ENCODE measurements around the gene RET.
A peak's percentile ranks its signal among the peaks of the same experiment; 100 is the strongest.
"Not testable (repeated sequence)": the region's sequence is repeated elsewhere in the genome, so short reads cannot be mapped to it uniquely, and the experiment has no call there.

RET gene

DNA sequence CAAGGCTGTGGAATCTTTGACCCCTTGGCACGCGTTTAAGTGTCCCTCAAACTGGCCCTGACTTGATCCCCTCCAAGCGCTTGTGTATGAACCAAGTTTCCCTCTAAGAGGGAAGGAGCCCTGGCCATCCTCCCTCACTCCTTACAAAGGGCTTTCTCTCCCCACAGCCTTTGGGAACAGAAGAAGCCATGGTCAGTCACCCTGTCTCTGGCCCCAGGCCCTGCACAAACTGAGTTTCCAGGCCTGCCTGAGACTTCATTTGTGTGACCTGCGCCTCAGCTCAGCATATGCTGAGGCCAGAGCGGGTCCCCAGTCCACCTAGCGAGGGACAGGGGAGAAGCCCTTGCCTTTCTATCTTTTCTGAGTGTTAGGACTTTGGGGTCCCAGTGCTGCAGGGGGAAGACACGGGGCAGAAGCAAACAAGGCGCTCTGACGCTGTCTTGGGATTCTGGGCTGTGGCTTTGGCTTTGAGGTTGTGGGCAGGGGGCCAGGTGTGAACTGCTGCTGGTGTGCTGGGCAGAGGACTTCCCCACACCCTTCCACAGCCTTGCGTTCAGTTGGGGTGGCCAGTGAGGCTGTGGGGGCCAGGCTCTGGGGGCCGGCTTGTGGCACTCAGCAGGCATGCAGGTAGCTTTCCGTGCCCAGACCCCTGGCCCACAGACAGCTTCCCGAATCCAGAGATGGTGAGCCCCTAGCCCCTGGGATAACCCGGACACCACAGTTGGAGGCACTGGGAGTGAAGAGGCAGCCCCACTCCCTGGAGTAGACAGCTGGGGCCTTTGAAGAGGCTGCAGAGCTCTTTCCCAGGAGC is 1.5 kb downstream of the RET start:
- DNase-seq (ENCODE audit: low spot score) = no peak

DNA sequence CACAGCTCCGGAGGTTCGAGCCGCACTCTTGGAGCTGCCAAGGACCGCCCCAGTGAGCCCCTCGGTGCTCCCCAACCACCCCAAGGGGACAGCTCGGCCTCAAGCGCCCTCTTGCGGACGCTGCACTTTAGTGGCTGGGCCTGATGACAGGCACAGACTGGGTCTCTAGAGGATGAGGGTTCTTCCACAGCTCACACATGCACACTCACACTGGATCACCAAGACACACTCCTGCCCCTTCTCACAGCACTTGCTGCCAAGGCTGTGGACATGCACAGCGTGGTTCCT is 2.1 kb downstream of the RET start:
- no peak for DNase-seq (ENCODE audit: low spot score)

DNA sequence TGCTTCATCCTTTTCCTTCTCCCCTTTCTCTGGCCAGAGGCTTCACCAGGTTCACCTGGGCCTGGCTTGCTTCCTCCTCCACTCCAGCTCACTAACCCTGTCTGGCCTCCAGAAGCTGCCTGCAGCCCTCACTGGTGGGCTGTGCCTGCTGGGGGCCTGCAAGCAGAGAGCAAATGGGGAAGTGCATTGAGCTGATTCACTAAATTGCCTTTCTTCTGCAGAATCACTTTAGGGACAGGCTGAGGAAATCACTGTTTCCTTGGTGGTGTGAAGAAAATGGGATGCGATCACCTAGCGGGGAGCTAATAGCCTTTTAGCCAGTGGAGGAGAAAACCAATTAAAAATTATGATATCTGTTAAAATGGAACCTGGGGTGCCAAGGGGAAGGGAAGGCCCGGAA is 3.0 kb downstream of the RET start:
- DNase-seq (ENCODE audit: low spot score) = no peak

DNA sequence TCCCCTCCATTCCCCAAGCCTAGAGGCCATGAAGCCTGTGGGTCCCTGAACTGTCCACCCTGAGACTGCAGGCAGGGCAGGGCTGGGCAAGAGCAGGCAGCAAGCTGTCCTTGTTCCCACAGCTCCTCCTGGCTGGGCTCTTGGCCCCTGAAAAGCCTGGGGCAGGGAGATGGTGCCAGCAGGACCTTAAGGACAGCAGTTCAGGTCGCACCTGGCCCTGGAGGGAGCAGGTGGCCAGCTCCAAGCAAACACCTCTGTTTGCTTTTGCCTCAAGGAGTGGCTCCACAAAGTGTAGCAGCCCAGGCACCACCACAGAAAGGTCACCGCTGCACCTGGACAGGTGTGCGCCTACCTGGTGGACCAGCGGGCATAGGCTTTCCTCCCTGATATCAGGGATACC is 5.2 kb downstream of the RET start:
- no peak for DNase-seq (ENCODE audit: low spot score)

DNA sequence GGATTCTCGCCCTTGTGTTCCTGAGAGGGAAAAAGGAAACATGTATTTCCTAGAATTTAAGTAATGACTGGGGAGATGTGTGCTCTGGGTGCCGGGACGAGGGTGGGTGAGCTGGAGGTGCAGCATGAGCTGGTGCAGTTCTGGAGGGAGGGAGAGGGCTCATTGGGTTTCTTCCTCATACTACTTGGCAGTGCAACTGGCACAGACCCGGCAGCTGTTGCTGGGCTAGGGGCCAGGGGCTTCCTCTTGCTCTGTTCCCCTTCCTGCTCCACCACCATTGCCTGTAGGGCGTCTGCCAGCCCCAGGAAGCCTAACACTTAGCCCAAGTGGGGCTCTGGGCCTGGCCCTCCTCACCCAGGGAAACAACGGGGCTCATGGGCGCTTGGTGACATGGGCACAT is 5.9 kb downstream of the RET start:
- no peak for DNase-seq (ENCODE audit: low spot score)

DNA sequence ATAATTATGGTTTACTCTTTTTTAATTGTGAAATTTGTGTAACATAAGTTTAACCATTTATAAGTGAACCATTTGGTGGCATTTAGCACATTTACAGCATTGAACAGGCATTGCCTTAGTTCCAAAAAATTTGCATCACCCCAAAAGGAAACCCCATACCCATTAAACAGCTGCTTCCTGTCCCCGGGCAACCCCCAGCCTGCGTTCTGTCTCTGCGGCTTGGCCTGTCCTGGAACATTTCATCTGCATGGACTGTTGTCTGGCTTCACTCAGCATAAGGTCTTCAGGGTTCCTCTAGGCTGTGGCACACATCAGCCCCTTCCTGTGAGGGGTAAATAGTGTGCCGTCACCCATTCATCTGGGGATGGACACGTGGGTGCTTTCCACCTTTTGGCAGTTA is 6.9 kb downstream of the RET start:
- no peak for DNase-seq (ENCODE audit: low spot score)

DNA sequence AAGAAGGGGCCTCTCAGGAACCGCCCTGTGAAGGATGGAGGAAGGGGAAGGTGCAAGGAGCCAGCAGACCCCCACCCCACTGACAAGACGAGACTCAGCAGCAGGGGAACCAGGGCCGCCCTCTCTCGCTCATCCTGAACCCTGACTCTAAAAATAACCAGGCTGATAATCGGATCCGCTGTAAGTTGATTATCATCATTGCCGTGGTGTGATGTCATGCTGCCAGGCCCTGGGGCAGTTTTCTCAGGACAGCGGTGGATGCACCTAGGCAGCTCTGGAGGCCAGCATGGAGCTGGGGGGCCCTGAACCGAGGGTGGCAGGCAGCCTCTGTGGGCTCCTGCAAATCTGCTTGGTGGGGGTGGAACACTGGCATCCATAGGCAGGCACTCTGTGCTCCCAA is 7.9 kb downstream of the RET start:
- no peak for DNase-seq (ENCODE audit: low spot score)

DNA sequence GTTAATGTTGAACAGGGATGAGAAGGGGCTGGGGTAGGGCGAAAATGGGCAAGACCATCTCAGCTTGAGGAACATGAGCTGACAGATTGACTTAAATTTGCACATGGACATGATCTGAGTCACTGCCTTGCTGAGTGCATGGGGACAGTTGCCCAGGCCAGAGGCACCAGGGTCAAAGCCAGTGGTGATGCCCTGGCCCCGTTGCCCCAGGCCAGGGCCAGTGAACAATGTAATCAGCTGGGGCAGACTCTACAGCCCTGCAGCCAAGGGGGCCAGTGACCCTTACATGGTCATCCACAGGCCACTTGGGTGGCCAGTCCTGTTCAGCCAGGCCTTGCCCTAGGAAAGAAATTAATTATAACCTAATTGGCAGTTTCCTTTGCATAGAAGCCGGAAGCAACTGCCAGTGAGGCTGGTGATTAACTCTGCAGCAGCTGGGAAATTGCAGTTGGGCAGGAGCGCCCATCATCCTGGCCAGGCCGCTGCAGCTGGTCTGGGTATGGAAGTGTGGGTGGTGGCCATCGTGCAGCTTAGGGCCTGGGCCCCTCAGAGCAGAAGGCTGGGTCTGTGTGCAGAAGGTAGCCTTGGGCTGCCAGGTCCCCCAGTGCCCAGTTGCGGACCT is 9.6 kb downstream of the RET start:
- no peak for DNase-seq (ENCODE audit: low spot score)

DNA sequence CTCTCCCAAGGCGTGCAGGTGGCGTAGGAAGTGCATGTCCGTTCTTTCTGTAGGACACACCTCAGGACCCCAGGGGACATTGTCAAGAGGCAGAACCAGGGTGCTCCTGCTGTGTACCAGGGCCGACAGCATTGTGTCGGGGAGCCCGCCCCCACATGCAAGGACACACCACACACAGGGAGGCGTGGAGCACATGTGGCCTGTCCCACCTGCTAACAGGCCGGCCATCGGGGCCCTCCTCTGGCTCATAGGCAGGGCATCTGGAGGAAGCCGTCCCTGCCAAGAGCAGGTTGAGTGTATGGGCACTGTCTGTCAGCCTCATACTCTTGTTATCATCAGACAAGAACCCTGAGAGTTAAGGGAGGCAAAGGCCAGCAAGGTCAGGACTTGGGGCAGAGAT is 12.7 kb downstream of the RET start:
- DNase-seq (ENCODE audit: low spot score) = no peak

DNA sequence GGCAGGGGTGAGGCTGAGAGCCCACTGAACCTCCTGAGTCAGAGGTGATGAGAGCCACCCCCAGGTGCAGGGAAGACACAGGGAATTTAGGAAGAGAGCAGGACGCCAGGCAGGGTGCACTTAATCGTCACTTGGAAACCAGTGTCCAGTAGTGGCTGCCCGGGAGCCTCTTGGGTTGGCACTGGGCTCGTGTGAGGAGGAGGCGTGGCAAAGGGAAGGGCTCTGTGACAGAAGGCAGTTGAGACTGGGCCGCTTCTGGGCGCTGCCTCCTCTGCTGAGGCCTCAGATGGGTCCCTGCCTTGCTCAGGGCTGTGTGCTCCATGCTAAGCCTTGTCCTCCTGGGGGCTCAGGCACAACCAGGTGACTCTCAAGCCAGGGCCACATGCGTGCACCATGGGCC is 13.3 kb downstream of the RET start:
- DNase-seq (ENCODE audit: low spot score) = no peak

DNA sequence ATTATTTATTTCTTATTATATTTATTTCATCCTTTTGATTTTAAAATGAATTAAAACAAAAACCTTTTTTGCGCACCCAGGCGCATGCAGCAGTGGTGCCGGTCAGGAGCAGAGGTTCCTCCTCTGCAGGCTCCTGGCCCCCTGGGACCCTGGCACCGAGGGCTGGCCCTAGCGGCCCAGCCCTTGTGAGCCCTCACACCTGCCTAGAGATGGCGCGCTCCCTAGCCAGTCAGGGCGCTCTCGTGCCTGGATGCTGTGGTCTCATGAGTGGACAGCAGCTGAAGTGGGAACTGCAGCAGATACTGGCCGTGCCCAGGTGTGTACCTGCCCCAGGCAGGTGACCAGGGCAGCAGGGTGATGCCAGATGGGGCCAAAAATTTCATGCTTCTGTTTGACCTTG is 13.8 kb downstream of the RET start:
- DNase-seq (ENCODE audit: low spot score) = no peak

DNA sequence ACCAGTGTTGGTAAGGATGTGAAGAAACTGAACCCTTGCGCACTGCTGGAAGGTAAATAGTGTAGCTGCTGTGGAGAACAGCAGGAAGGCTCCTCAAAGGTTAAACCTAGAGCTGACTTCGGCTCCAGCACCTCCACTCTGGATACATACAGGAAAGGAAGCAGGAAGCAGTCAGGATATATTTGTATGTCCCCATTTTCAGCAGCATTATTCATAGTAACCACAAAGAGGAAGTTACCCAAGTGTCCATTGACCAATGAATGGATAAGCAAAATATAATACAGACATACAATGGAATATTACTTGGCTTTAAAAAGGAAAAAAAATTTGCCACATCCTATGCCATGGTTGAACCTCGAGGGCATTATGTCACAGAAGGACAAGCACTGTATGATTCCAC is 15.0 kb downstream of the RET start:
- DNase-seq (ENCODE audit: low spot score) = no peak

DNA sequence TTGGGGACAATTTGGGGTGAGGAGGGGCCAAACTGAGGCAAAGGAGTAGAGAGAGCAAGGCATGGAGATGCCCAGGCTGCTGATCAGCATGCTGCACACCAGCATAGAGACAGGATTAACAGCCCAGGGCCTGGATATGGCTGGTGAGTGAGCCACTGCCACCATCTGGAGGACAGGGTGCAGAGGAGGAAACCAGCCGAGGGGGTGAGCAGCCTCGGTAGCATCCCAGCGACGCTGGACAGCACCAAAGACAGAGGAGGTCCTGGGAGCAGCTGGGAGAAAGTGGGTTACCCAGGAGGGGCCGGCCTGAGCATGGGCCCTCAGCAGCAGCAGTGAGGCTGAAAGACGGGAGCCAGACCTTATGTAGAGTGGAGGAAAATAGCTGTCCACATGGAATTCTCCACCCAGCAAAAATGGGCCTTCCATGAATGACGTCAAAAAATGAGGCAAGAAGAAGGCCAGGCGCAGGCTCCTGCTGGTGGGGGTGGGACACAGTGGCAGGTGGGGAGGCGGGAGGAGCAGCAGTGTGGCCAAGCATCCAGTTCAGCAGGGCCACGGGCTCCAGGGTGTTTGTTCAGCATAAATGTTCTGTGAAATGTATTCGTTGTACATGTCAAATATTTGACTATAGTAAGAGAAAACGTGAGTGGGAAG is 16.7 kb downstream of the RET start:
- DNase-seq (ENCODE audit: low spot score) = no peak

DNA sequence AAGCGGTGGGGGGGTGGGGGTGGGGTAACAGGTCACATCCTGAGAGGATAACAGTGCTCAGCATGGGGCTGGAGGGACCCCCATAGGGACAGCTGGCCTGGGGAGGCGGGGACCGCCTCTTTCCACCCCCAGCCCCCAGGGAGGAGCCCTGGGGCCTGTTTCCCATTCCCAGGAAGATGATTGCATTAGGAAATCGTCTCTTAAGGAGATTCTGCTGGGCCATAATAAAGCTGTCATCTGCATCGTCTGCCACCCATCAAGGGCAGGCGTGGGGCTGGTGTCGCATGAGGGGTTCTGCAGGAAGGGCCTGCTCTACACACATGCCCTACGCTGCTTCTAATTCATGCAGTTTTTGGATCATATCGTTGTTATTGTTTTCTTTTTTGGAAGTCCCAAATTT is 17.2 kb downstream of the RET start:
- DNase-seq (ENCODE audit: low spot score) = no peak

DNA sequence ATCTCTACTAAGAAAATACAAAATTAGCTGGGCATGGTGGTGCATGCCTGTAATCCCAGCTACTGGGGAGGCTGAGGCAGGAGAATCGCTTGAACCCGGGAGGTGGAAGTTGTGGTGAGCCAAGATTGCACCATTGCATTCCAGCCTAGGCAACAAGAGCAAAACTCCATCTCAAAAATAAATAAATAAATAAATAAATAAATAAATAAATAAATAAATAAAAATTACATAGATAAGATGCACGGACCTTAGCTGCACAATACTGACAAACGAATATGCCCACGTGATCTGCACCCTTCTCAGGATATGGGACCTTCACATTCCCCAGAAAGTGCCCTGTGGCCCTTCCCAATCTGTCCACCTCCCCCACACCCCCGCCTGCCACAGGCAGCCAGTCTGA is 22.5 kb downstream of the RET start:
- not testable (repeated sequence) for DNase-seq (ENCODE audit: low spot score)

DNA sequence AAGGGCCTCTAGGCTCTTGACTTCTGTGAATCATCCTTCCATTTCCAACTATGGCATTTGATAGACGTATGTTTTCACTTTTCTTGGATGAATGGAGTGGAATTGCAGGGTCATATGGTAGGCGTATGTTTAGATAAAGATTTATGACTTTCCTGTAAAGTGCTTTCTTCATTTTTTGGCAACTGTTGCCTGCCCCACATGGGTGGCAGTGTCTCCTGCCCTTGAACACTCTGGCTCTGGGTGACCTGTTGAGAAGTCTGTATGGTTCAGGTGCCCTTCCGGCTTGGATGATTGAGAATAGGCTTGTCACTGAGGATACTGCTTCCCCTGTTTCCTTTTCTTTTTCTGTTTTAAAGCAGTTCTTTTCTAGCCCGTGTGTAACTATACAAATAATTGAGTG is 23.1 kb downstream of the RET start:
- no peak for DNase-seq (ENCODE audit: low spot score)

DNA sequence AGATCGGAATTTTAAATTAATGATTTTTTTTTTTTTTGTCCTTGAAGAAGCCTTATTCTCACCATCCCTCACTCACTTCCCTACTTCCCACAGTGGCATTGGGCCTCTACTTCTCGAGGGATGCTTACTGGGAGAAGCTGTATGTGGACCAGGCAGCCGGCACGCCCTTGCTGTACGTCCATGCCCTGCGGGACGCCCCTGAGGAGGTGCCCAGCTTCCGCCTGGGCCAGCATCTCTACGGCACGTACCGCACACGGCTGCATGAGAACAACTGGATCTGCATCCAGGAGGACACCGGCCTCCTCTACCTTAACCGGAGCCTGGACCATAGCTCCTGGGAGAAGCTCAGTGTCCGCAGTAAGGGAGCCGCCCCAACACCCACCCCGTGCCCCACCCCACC is 23.5 kb downstream of the RET start:
- DNase-seq (ENCODE audit: low spot score) = no peak

DNA sequence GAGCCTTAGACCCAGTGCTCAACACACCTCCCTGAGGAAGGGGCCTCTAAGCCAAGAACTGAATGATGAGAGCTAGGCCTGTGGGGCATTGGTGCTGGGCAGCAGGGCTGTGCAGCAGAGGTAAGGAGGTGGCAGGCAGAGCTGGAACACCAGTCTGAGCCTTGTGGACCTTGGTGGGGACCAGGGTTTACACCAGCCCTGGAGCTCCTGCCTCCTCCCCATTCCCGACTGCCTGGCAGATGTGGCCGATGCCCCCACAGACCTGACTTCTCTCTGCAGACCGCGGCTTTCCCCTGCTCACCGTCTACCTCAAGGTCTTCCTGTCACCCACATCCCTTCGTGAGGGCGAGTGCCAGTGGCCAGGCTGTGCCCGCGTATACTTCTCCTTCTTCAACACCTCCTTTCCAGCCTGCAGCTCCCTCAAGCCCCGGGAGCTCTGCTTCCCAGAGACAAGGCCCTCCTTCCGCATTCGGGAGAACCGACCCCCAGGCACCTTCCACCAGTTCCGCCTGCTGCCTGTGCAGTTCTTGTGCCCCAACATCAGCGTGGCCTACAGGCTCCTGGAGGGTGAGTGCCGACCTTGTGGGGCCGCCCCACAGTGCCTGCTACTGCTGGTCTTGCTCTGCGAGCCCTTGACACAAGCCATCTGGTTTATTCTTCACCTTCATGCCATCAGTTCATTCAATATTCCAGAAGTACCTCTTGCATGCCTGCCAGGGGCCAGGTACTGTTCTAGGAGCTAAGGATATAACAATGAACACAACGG is 25.4 kb downstream of the RET start:
- DNase-seq (ENCODE audit: low spot score) = no peak

DNA sequence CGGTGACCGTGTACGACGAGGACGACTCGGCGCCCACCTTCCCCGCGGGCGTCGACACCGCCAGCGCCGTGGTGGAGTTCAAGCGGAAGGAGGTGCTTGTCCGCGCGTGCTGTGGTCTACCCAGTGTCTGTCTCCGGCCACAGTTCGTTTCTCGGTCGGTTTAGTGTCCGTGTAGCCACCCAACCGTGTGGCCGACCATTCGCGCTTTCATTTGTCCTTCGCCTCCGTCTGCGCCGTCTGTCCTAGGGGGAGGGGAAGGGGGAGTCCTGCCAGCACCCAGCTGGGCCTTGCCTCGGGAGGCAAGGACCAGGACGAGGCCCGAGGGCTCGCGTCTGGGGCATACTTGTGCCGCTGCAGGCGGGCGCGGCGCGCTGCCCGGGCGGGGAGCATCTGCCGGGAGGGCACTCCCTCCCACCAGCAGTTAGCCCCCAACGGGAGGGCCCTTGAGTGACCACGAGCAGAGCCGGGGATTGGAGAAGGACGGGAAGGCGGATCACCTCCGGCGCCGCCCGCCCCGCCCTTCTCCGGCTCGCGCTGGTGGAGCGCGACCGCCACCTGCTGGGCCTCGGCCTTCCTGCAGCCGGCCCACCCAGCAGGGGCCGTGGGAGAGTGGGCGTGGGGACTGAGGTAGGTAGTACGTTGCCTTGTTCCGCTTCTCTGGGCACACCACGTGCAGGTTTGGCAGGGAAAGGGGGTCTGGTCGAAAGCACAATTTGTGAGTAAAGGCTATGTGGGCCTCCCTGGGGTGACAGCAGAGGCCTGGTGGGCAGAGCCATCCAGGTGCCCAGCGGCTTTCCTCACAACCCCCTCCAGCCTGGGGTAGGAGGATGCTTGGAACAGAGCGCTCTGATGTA is 28.5 kb downstream of the RET start:
- DNase-seq (ENCODE audit: low spot score) = peak; percentile 66

DNA sequence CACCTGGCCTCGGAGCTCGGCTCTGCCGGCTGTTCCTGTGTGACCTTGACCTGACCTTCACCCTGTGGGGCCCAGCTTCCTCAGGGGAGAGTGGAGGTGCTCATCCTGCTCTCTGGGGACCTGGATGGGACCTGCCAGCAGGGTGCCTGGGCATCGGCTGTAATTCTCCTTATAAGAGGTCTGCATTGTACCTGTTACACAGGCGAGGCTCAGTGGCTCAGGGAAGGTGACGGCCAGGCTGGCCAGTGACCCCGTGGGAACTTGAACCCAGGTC is 29.0 kb downstream of the RET start:
- DNase-seq (ENCODE audit: low spot score) = no peak

DNA sequence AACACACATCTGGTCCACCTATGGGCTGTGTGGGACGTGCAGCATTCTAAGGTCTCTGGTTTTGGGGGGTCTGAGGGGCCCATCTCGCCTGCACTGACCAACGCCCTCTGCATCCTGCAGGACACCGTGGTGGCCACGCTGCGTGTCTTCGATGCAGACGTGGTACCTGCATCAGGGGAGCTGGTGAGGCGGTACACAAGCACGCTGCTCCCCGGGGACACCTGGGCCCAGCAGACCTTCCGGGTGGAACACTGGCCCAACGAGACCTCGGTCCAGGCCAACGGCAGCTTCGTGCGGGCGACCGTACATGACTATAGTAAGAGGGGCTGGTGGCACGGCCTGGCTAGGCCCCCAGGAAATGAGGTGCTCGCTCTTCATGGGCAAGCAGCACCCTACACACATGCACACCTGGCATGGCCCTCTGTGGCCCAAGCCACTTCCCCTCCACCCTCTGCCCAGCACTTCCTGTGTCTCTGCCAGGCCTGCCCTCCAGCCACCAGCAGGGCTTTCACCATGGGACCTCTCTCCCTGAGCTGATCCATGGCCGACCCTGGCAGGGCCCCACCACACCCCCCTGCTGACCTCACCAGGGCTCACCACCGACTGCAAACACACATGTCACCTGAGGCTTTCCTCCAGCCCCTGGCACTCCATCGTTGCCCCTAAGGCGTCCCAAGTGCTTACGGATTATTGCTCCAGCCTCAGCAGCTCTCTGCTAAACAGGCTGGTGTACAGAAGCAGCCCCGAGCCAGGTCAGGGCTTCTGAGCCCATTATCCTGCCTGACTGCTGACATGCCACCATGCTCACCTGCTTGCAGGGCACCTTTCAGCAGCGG is 29.6 kb downstream of the RET start:
- DNase-seq (ENCODE audit: low spot score) = no peak
